ENCODE measurements around the gene KIAA1217.

The KIAA1217 gene

GRCh38 chr10:24515481-24515880 is 306.5 kb downstream of the KIAA1217 start:
- ATAC-seq, result no peak

- no peak for ATAC-seq
Observed at GRCh38 chr10:24518411-24518810, 309.5 kb downstream of the KIAA1217 start.

DNA sequence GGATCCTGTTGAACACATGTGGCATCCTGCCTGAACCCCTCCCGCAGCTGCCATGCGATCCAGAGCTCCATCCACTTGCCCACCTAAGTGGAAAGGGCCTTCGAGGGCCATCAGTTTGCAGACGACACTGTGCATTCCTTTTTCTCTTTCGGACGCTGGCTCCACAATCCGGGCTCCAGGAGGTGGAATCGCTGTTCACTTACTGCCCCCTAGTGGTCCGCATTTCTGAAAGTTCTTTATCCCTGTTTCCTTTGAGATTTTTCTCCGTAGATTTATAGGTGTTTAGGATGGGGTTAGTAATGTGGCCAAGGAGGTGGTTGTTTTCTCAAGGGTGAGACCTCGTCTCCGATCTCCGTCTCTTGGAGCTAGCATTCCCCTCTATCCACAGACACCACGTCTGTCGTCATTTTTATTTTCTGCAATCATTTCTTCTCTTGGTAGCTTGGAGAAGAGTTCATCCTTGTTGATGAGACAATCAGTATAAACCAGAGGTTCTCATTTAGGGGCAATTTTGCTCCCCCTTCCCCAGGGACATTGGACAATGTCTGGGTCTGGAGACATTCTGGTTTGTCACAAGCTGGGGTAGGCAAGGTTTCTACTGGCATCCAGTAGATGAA is 310.2 kb downstream of the KIAA1217 start:
- no peak for ATAC-seq

- ATAC-seq, result peak; percentile 43 to 62
Observed at GRCh38 chr10:24519950-24520349, 311.0 kb downstream of the KIAA1217 start.

GRCh38 chr10:24524314-24524713 is 315.4 kb downstream of the KIAA1217 start:
- ATAC-seq, result no peak

GRCh38 chr10:24526085-24526649 is 317.2 kb downstream of the KIAA1217 start:
- no peak for ATAC-seq

DNA sequence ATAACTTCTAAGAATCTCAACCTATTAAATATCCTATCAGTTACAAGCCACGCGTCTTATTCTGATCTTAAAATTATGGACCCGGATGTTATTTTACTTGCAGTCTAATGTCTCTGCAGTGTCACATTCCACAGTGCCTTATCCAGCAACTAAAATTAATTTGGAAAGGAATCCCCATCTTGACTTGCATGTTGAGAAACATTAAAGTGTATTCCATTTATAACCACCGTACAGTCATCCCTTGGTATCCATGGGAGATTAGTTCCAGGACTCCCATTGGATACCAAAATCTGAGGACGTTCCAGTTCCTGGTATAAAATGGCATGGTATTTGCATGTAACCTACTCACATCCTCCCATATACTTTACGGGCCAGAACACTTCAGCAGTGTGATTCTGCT is 320.0 kb downstream of the KIAA1217 start:
- no peak for ATAC-seq

DNA sequence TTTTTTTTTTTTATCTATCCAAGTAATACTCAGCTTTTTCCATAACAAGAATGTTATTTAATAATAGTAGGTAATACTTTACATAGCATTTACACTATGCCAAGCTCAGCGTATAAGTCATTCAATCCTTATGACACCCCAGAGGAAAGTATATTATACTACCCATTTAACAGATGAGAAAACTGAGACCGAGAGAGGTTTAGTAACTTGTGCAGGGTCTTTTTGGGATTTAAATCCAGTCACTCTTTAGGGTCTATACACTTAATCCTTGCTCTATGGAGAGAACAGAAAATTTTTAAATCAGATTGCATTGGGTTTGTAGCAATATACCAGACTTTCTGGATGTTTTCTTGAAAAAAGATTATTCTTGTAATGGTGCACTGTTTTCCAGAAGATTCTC is 322.5 kb downstream of the KIAA1217 start:
- no peak for ATAC-seq

- ATAC-seq, result no peak
Observed at GRCh38 chr10:24533981-24534380, 325.0 kb downstream of the KIAA1217 start.

GRCh38 chr10:24536636-24537035 is 327.7 kb downstream of the KIAA1217 start:
- no peak for ATAC-seq

GRCh38 chr10:24541239-24541753 is 332.4 kb downstream of the KIAA1217 start:
- no peak for ATAC-seq

- ATAC-seq, result no peak
Observed at GRCh38 chr10:24542314-24543270, 333.7 kb downstream of the KIAA1217 start.

- ATAC-seq, result no peak
Observed at GRCh38 chr10:24544776-24545175, 335.8 kb downstream of the KIAA1217 start.

DNA sequence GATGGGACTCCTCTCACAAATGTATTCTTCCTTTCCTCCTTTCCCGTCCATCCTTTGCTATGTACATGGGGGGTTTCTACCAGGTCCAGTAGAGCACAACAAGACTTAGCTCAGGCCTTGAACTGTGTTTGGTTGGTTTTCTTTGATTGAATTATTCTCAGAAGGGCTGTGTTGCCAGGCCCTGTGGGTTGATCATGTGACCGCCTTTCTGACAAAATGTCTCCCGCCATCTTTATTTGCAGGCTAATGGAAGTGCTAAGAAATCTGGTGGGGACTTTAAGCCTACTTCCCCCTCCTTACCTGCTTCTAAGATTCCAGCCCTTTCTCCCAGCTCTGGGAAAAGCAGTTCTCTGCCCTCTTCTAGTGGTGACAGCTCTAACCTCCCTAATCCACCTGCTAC is 336.6 kb downstream of the KIAA1217 start:
- ATAC-seq, result no peak

DNA sequence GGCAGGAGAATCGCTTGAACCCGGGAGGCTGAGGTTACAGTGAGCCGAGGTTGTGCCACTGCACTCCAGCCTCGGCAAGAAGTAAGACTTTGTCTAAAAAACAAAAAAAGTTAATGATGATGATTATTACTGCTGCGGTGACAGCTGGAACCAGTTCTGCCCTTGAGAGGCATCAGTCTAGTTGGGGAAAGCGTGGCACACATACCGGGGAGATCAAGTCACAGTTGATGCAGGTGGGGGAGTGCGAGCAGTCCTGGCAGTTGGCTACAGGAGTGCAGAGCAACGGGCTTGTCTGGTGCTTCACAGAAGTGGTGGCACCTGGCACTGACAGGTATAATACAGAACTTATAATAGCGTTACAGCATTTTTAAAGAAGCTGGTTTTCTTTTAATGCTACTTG is 341.7 kb downstream of the KIAA1217 start:
- ATAC-seq, result no peak

- ATAC-seq, result no peak
Observed at GRCh38 chr10:24551161-24551560, 342.2 kb downstream of the KIAA1217 start.

DNA sequence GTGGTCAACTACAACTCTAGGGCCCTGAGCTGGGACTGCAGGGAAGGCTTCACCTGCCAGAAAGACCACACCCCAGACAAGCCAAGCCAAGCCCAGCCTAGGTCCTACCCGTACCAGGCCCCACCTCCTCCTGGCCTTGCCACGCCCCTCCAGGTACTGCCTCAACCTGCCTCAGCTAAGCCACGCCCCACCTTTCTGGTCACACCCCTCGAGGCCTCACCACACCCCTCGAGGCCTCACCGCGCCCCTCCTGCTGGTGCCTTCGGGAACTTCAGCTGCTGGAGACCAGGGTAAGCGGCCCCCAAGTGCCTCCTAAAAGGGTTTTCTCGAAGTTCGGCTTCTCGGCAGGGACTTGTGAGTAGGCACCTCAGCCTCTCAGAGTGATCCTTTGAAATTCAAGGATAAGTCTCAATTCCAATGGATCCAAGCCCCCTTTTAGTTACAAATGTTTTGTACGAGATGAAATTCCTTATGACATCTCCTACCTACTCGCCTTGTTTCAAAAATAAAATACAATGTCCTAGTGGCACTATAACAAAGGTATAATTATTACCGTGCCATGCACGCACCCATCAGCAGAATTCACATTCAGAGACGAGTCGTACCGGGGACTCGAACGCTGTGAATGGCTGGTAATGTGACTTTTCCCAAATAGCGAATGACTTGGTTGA is 343.5 kb downstream of the KIAA1217 start:
- ATAC-seq, result no peak

DNA sequence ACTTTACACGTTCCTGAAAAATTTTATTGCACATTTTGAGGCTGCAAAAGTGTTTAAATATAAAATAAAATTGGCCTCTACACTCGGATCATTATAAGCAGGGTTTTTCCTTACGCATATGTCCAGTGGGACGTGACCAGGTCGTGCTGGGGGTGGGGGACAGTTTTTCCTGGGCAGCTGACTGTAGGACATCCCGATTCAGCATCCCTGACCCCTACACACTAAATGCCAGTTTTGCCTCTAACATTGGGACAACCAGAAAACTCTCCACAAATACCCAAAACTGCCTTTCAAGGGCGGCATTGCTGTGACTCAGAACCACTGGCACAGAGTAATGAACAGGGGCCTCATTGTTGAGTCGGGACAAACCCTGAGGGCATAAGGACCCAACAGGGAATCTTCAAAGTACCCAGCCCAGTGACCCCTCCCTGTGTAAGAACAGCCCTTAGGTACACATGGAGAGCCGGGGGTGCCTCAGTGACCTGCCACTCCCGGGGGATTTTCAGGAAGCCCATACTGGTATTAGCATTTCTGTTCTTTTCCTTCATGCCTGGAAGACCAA is 344.2 kb downstream of the KIAA1217 start:
- ATAC-seq, result no peak

DNA sequence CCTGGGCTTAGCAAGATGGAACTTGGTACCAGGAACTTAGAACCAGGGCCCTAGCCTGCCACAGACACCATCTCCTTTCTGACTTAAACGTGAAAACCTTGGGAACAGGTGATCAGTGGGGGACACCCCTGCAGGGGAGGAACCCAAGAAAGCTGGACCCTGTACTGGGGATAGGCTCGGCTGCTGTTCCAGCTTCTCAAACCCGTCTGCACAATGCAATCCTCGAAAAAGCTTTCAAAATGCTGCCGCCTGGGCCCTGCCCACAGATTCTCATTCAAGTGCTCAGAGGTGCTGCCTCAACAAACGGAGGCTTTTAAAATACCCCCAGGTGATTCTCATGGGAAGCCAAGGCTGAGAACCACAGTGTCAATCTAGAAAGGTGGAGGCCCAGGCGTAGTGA is 345.1 kb downstream of the KIAA1217 start:
- ATAC-seq, result no peak

DNA sequence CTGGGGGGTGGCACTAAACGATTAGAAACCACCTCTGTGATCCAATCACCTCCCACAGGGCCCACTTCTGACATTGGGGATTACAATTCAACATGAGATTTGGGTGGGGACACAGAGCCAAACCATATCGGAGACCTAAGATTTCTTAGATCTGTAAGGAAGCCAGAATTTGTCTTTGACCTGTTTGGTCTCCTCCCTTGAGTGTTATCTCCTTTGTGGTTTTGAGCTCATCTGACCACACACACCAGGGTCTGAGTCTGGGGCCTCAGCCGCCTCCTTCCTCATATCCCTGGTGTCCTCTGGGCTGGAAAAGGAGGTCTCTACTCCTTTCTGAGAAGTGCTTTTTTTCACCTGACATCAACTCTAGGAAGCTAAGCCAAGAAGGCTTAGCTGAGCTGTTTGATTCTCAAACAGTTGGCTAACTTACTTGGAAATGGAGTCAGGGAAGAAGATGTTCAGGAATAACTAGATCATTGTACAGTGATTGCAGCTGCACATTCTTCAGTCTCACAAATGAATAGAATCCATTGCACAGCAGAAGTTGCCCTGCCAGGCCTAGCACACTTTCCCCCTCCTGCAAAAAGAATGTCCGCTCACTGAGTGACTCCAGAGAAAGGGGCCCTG is 347.3 kb downstream of the KIAA1217 start:
- no peak for ATAC-seq

- no peak for ATAC-seq
Observed at GRCh38 chr10:24556750-24557742, 348.1 kb downstream of the KIAA1217 start.
